Measurements from ENCODE around the gene PLGRKT. TPM values are rescaled to one million over a fixed set of nuclear protein-coding genes. Genes with fewer than 3 reads are reported as not detected.
"Not testable (repeated sequence)": the region's sequence is repeated elsewhere in the genome, so short reads cannot be mapped to it uniquely, and the experiment has no call there.

Gene PLGRKT
- total RNA-seq, 1 experiment from 2014 or later, result 15.1 TPM

DNA sequence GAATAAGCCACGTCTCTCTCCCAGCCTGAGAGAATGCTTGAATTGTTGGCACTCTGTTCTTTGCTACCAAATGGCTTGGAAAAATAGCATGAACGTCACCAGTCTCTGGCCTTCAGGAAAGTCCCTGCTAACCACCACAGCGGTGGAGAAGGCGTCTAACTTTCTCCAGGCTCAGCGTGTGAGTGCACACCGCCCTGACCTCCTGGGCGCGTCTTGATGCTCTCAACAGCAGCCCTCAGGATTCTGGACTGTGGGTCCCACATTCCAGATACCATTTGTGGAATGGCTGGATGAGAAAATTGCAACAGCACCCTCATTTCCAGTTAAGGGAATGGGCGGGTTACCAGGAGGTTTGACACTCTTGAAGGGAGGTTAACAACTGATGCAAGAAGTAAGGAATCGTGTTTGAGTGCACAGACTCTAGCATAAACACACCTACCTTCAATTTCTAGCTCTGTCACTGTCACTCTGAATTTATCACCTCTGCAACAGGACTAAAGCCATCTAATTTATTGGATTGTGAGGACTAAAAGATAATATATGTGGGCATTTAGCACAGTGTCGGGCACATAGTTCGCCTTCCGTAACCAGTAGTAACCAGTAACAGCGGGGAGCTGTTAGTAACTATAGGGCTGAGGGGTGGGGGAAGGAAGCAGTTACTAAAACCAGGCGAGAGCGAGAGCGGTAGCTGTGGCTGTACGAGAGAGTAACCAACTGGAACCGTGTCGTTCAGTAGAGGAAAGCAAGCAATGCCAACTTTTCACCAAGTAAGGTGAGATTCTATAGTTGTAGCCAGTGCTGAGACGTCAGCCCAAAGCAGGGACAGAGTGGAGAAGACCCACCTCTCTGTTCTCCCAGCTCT is 807 bp upstream of the PLGRKT start:
- no TSS peak for BruUV-seq (replicated peaks)
- intact Hi-C loops (cut with micrococcal nuclease; ENCODE audit: unreplicated experiment), result no loop called here
- H3K27ac Mint-ChIP-seq (ENCODE audit: unreplicated experiment), result no peak overlapping the region

GRCh38 chr9:5436441-5436840 is 1.3 kb downstream of the PLGRKT start:
- H3K27ac Mint-ChIP-seq (ENCODE audit: unreplicated experiment), result peak overlapping the region; percentile 60
- intact Hi-C loops (cut with micrococcal nuclease; ENCODE audit: unreplicated experiment), result no loop called here
- TF ChIP-seq, protein P1, sequence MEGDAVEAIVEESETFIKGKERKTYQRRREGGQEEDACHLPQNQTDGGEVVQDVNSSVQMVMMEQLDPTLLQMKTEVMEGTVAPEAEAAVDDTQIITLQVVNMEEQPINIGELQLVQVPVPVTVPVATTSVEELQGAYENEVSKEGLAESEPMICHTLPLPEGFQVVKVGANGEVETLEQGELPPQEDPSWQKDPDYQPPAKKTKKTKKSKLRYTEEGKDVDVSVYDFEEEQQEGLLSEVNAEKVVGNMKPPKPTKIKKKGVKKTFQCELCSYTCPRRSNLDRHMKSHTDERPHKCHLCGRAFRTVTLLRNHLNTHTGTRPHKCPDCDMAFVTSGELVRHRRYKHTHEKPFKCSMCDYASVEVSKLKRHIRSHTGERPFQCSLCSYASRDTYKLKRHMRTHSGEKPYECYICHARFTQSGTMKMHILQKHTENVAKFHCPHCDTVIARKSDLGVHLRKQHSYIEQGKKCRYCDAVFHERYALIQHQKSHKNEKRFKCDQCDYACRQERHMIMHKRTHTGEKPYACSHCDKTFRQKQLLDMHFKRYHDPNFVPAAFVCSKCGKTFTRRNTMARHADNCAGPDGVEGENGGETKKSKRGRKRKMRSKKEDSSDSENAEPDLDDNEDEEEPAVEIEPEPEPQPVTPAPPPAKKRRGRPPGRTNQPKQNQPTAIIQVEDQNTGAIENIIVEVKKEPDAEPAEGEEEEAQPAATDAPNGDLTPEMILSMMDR (IDR thresholded peaks at IDR 0.05; ENCODE audit: unreplicated experiment), result no peak
- H3K36me3 Mint-ChIP-seq (ENCODE audit: insufficient read depth, unreplicated experiment), result peaks cover 12% of the 10 kb centered on the region
- H3K4me3 Mint-ChIP-seq (ENCODE audit: low read depth, unreplicated experiment), result peak overlapping the region; percentile 79
- peaks cover 8% of the 10 kb centered on the region for H3K4me1 Mint-ChIP-seq (ENCODE audit: low read depth, unreplicated experiment)
- BruUV-seq (replicated peaks), result no TSS peak
- DNase-seq, result no peak
- H3K27me3 Mint-ChIP-seq (ENCODE audit: unreplicated experiment), result no peaks in the 10 kb centered on the region
- no peaks in the 10 kb centered on the region for H3K9me3 Mint-ChIP-seq (ENCODE audit: low read depth, unreplicated experiment)
- CTCF ChIA-PET, result no interaction called here

More for the DNA sequence above, 807 bp upstream of the PLGRKT start:
- Mint-ChIP-seq H3K4me3 (ENCODE audit: low read depth, unreplicated experiment) (peak overlapping the region; percentile 79), H3K27me3 (ENCODE audit: unreplicated experiment) (no peaks in the 10 kb centered on the region), H3K36me3 (ENCODE audit: insufficient read depth, unreplicated experiment) (peaks cover 12% of the 10 kb centered on the region), H3K9me3 (ENCODE audit: low read depth, unreplicated experiment) (no peaks in the 10 kb centered on the region), H3K4me1 (ENCODE audit: low read depth, unreplicated experiment) (peaks cover 8% of the 10 kb centered on the region)
- CTCF ChIA-PET, result interaction anchor here (1.5 kb wide), 1 partner anchor 252 kb away, joined by 9 read pairs; the partner anchor contains the start of gene INSL6
- no peak for DNase-seq
- TF ChIP-seq, protein P1 (IDR thresholded peaks at IDR 0.05; ENCODE audit: unreplicated experiment), result no peak

DNA sequence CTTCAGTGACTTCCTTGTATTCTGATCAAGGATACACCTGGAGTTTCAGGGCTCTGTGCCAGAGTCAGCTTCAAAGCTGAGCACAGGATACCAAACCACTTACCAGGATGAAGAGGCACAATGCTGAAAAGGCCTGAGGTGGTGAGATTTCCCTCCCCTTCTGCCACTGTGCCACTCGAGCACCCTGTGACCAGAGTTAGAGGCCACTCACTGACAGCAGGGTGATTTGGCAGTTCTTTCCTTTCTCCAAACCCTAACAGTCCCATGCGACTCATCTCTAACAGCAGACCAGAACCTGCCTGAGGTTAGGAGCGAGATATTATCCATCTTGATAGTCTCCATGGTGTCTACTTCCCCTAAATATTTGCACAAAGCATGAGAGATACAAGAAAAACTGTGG is 1.8 kb downstream of the PLGRKT start:
- no TSS peak for BruUV-seq (replicated peaks)
- H3K4me3 Mint-ChIP-seq (ENCODE audit: low read depth, unreplicated experiment), result no peak overlapping the region
- CTCF ChIA-PET, result no interaction called here

DNA sequence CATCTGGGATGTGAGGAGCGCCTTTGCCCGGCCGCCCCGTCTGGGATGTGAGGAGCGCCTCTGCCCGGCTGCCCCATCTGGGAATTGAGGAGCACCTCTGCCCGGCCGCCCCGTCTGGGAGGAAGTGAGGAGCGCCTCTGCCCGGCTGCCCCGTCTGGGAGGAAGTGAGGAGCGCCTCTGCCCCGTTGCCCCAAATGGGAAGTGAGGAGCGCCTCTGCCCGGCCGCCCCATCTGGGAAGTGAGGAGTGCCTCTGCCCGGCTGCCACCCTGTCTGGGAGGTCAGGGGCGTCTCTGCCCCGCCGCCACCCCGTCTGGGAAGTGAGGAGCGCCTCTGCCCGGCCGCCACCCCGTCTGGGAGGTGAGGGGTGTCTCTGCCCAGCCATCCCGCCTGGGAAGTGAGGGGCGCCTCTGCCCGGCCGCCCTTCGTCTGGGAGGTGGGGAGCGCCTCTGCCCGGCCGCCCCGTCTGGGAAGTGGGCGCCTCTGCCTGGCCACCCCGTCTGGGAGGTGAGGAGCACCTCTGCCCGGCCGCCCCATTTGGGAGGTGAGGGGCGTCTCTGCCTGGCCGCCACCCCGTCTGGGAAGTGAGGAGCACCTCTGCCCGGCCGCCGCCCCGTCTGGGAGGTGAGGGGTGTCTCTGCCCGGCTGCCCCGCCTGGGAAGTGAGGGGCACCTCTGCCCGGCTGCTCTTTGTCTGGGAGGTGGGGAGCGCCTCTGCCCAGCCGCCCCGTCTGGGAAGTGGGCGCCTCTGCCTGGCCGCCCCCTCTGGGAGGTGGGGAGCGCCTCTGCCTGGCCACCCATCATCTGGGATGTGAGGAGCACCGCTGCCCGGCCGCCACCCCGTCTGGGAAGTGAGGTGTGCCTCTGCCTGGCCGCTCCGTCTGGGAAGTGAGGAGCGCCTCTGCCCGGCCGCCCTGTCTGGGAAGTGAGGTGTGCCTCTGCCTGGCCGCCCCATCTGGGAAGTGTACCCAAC is 3.6 kb downstream of the PLGRKT start:
- BruUV-seq (replicated peaks); H3K4me1 Mint-ChIP-seq (ENCODE audit: low read depth, unreplicated experiment); intact Hi-C loops (cut with micrococcal nuclease; ENCODE audit: unreplicated experiment); CTCF ChIA-PET; H3K27me3 Mint-ChIP-seq (ENCODE audit: unreplicated experiment); H3K4me3 Mint-ChIP-seq (ENCODE audit: low read depth, unreplicated experiment); DNase-seq; H3K27ac Mint-ChIP-seq (ENCODE audit: unreplicated experiment); H3K9me3 Mint-ChIP-seq (ENCODE audit: low read depth, unreplicated experiment): not testable (repeated sequence)
- H3K36me3 Mint-ChIP-seq (ENCODE audit: insufficient read depth, unreplicated experiment), result peaks cover 12% of the 10 kb centered on the region

More for the DNA sequence above, 1.8 kb downstream of the PLGRKT start:
- H3K9me3 Mint-ChIP-seq (ENCODE audit: low read depth, unreplicated experiment), result no peaks in the 10 kb centered on the region
- peaks cover 12% of the 10 kb centered on the region for H3K36me3 Mint-ChIP-seq (ENCODE audit: insufficient read depth, unreplicated experiment)
- DNase-seq, result no peak
- no peak overlapping the region for H3K27ac Mint-ChIP-seq (ENCODE audit: unreplicated experiment)
- H3K4me1 Mint-ChIP-seq (ENCODE audit: low read depth, unreplicated experiment), result peaks cover 8% of the 10 kb centered on the region
- TF ChIP-seq, protein P1 (IDR thresholded peaks at IDR 0.05; ENCODE audit: unreplicated experiment), result no peak
- intact Hi-C loops (cut with micrococcal nuclease; ENCODE audit: unreplicated experiment), result no loop called here
- H3K27me3 Mint-ChIP-seq (ENCODE audit: unreplicated experiment), result no peaks in the 10 kb centered on the region

- intact Hi-C loops (cut with micrococcal nuclease; ENCODE audit: unreplicated experiment); H3K27ac Mint-ChIP-seq (ENCODE audit: unreplicated experiment); DNase-seq; H3K9me3 Mint-ChIP-seq (ENCODE audit: low read depth, unreplicated experiment); H3K4me3 Mint-ChIP-seq (ENCODE audit: low read depth, unreplicated experiment); H3K4me1 Mint-ChIP-seq (ENCODE audit: low read depth, unreplicated experiment); CTCF ChIA-PET; H3K27me3 Mint-ChIP-seq (ENCODE audit: unreplicated experiment); BruUV-seq (replicated peaks): not testable (repeated sequence)
- peaks cover 12% of the 10 kb centered on the region for H3K36me3 Mint-ChIP-seq (ENCODE audit: insufficient read depth, unreplicated experiment)
Measured at GRCh38 chr9:5433328-5433727, 4.4 kb downstream of the PLGRKT start.

GRCh38 chr9:5432890-5433289 is 4.8 kb downstream of the PLGRKT start:
- CTCF ChIA-PET; H3K4me1 Mint-ChIP-seq (ENCODE audit: low read depth, unreplicated experiment); H3K4me3 Mint-ChIP-seq (ENCODE audit: low read depth, unreplicated experiment); H3K27me3 Mint-ChIP-seq (ENCODE audit: unreplicated experiment); H3K27ac Mint-ChIP-seq (ENCODE audit: unreplicated experiment); DNase-seq; BruUV-seq (replicated peaks); H3K9me3 Mint-ChIP-seq (ENCODE audit: low read depth, unreplicated experiment); H3K36me3 Mint-ChIP-seq (ENCODE audit: insufficient read depth, unreplicated experiment); intact Hi-C loops (cut with micrococcal nuclease; ENCODE audit: unreplicated experiment): not testable (repeated sequence)
